COLO829 (cell line): ENCODE data around the gene FYCO1.
"Not testable (repeated sequence)": the region's sequence is repeated elsewhere in the genome, so short reads cannot be mapped to it uniquely, and the experiment has no call there.

Experiments used
- DNase-seq: peaks from one replicate; pipeline ENCODE4 v3.0.0; 2012; ENCODE audit warnings: low spot score

The FYCO1 gene

DNA sequence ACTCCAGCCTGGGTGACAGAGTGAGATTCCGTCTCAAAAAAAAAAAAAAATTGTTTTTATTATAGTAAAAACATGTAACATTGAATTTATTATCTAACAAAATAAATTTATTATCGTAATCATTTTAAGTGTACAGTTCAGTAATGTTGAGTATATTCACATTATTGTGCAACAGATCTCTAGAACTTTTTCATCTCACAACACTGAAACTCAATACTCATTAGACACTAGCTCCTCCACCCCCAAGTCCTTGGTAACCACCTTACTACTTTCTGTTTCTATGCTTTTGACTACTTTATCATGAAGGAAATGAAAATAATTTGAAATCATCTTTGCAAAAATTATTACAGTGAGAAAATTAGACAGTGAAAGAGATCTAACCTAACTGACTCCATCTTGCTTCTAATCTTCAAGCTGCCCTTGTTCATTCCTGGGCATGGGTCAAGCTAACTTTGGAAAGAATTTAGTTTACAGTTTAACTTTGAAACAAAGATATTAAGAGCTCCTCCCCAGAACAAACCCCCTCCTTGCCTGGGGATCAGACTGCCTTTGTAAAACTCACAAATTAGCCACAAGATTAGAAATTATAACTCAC, 15.0 kb upstream of the FYCO1 start:
- no peak for DNase-seq

- no peak for DNase-seq
Observed at GRCh38 chr3:46008058-46008457, 12.4 kb upstream of the FYCO1 start.

DNA sequence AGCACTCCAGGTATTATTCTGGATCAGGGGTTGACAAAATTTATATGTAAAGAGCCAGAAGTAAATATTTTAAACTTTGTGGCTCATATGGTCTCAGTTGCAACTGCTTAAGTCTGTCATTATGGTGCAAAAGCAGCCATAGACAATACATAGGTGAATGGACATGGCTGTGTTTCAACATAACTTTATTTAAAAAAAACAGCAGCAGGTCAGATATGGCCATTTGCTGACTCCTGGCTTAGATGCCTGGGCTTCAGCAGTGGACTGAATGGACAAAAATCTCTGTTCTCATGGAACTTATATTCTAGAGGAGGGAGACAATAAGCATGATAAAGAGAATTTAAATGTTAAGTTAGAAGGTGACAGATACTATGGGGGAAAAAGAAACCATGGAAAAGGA, 11.7 kb upstream of the FYCO1 start:
- DNase-seq = no peak

DNA sequence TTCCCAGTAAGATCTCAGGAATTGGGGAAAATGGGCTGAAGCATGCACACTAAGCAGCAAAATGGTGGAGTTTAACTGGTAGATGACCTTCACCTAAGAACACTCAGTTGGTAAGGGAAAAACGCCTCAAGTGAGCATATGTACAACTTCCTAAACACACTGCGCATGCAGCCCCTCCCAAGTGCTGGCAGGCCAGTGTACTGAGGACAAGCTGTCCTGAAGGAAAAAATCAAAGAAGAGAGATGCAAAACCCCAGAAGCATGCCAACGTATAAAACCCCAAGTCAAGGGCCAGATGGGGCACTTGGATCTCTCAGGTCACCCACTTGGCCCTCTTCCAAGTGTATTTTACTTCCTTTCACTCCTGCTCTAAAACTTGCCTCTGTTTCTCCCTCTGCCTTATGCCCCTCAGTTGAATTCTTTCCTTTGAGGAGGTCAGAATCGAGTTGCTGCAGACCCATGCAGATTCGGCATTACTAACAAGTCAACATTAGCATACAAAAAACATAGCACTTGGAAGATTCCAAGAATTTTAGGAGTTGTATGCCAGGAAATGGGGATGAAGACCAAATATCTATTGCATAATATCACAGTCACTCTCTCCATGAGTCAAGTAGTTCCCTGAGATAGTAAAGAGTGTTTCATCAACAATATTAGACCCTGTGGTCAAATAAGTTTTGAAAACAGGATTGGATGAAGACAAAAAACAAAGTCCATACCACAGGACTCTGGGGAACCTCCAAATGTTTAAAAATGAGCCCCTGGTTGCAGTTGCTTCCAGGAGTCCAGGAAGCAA, 10.8 kb upstream of the FYCO1 start:
- no peak for DNase-seq

DNA sequence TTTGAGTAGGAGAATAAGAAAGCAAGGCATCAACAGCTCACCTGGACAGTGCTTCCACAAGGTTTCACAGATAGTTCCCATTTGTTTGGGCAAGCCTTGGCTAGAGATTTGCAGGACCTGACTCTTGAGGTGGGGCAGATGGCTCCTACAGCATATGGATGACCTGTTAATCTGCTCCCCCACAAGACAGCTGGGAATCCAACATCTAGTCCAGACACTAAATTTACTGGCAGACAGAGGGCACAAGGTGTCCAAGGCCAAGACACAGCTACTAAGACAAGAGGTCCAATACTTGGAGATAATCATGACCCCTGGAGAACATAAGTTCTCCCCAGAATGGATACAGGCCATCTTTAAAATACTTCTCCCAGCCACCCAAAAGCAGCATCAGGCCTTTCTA, 8.1 kb upstream of the FYCO1 start:
- not testable (repeated sequence) for DNase-seq

- no peak for DNase-seq
Observed at GRCh38 chr3:46001178-46001577, 5.6 kb upstream of the FYCO1 start.

GRCh38 chr3:45997942-45998341, 2.3 kb upstream of the FYCO1 start:
- DNase-seq = no peak

DNA sequence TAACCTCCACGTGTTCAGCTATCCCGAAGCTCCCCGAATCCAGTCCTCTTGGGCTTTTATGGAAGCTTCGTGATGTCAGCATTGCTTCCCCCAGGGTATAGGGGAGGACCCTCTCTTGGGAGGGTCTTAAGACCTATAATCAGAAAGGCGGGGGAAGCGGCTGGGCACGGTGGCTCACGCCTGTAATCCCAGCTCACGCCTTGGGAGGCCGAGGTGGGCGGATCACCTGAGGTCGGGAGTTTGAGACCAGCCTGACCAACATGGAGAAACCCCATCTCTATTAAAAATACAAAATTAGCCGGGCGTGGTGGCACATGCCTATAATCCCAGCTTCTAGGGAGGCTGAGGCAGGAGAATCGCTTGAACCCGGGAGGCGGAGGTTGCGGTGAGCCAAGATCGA, 1.9 kb upstream of the FYCO1 start:
- not testable (repeated sequence) for DNase-seq

DNA sequence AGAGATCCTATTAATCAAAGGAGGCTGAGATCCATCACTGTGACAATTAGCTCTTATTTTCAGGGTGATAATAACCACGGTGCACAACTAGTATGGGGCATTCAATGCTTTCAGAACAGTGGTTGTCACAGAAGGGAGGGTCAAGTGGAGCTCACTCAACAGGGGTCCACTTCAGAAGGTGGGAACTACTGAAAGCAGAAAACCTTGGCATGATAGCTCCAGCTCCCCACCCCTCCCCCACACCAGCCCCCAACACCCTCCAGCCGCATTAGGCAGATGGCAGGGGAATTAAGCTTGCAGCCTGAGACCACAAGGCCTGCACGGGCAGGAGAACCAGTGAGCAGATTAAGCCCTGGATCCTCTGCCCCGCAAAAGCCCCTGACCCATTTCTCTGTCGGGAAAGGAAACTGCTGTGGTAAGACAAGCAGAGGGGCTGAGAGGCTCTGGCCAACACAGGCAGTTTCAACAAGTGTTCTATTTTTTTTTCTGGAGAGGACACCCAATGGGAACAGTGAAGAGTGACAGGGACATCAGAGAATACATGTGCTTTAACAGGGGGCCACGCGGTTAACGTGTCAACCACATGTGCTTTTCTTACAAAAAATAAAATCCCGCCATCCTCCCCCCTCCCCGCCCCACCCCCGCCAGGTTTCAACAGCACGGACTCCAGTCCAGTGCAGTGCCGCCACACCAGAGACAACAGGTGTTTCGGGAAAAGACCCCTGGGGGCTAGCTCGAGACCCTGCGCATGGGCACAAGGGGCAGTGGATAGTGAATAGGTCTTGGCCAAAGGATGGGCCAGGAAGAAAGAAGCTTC, 997 bp downstream of the FYCO1 start:
- no peak for DNase-seq

- no peak for DNase-seq
Observed at GRCh38 chr3:45993421-45994027, 2.1 kb downstream of the FYCO1 start.

GRCh38 chr3:45992821-45993221, 2.8 kb downstream of the FYCO1 start:
- no peak for DNase-seq

DNA sequence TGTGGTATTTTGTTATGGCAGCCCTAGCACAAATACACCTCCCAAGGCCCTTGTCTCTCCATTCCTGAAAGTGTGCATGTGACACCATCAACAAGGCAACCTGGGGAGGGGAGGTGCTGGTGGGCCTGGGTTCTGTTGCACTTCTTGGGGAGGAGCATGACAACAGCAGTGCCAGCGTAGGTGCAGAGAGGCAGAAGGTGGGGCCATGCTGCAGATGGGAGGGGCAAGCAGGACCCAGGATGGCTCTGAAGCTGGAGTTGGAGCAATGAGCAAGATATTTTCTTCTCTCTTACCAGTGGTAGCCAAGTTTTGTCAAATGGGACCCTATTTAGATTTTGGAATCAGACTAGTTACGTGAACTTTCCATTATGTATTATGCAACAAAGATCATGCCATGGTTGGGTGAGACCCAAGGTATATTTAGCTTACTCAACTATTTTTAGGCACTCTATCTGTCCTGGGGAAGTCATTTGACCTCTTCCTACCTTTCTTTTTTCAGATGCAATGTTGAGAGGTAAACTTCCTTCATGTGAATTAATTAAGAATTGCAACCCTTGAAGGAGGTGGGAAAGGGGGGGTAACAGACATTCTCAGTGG, 3.4 kb downstream of the FYCO1 start:
- DNase-seq = no peak

DNA sequence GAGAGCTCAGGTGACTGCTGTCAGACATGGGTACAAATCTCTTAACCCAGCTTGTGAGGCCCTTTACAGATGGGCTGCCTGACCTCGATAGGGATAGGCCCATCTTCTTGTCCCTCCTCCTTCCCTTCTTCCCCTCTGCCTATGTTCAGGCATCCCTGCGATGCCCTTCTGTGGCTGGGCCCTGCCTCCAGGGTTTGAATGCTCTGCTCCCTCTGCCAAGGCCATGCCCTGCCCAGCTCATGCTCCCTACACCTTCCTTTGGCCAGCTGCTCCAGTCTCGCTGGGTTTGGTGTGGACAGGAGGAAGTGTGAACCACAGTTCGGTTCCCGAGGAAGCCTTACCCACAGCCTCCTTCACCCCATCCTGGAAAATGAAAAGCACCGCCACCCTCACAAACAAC, 4.3 kb downstream of the FYCO1 start:
- DNase-seq = no peak

- no peak for DNase-seq
Observed at GRCh38 chr3:45990181-45990580, 5.4 kb downstream of the FYCO1 start.

GRCh38 chr3:45988804-45989203, 6.8 kb downstream of the FYCO1 start:
- no peak for DNase-seq

- DNase-seq = no peak
Observed at GRCh38 chr3:45988362-45988761, 7.3 kb downstream of the FYCO1 start.

- DNase-seq = no peak
Observed at GRCh38 chr3:45987368-45988291, 8.0 kb downstream of the FYCO1 start.

- DNase-seq = no peak
Observed at GRCh38 chr3:45986303-45986982, 9.2 kb downstream of the FYCO1 start.

DNA sequence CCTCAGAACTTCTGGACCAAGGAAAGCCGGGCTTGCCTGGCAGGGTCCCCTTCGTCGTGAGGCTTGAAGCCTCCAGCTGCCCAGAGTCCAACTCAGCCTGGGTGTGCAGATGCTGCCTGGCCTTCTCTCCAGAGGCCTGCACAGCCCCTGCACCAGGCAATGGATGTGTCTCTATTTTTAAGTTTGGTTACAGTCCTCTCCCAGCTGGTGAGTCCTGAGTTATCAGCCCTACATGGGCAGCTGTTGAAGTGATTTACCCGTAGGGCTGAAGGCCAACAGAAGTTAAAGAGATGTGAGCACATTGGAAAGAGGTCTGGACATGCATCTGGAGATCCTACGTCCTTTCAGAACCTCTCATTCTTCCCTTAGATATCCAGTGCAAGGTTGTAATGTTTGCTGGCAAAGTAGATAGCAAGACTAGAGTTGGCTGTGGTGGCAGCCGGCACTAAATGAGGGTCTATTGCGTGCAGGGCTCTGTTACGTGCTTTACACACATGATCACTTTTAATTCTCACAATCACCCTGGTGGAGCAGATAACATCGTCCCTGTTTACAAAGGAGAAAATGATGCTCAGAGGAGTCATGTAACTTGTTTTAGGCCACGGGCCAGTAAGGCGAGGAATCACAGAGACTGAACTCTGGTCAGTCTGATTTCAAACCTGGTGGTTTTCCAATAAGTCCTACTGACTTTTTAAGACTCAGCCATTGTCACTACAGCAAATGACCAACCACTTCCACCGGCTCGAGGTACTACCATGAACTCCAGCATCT, 9.9 kb downstream of the FYCO1 start:
- no peak for DNase-seq
